Endothelial cell of umbilical vein (primary cell): ENCODE measurements around the gene MCF2. TPM values are rescaled to one million over a fixed set of nuclear protein-coding genes. Genes with fewer than 3 reads are reported as not detected.

ENCODE experiments used
- BruUV-seq: library from RNA; stranded (reverse); fragments of 400-500 nt; replicated peaks from 2 replicates; lab custom pipeline; 2021; lab: Mats Ljungman, UMichigan
- CTCF ChIA-PET: fragments of 300-600, 350-600 bp; sonication (Branson Sonifier 250); formaldehyde crosslinking; loops from one replicate; lab custom pipeline; 2021; ENCODE audit warnings: antibody characterized with exemption, inconsistent platforms; lab: Charles Lee
- POLR2A ChIA-PET: fragments of 300-600, 350-600 bp; sonication (Branson Sonifier 250); formaldehyde crosslinking; loops from one replicate; lab custom pipeline; 2021; ENCODE audit warnings: antibody characterized with exemption, inconsistent platforms; lab: Charles Lee
- DNase-seq: peaks from one replicate; pipeline ENCODE4 v3.0.0-alpha.2; 2011; ENCODE audit warnings: low read depth, low spot score
- FAIRE-seq: peaks from 2 replicates; lab custom pipeline; 2011; peaks lifted over from hg19 to GRCh38; lab: Jason Lieb, UNC
- H2AFZ ChIP-seq: 2 replicates; pipeline ENCODE4 v1.6.0; 2012; ENCODE audit warnings: low read depth, low read length, control low read depth, inconsistent platforms
- H3K27ac ChIP-seq: 2 replicates; pipeline ENCODE4 v1.5.1; 2011; ENCODE audit warnings: low read depth, mild to moderate bottlenecking, control low read depth, low read length, moderate library complexity; ENCODE audit not compliant: insufficient read depth
- H3K27me3 ChIP-seq, 2 experiments: 2 replicates each; pipeline versions ENCODE4 v1.6.0 to v1.6.1; 2011; ENCODE audit warnings: low read length in 2 of 2, mixed read lengths in 1 of 2; ENCODE audit not compliant: control insufficient read depth in 2 of 2, insufficient read depth in 2 of 2
- H3K36me3 ChIP-seq, 2 experiments: 2 replicates in 1 of 2; 3 replicates in 1 of 2; pipeline ENCODE4 v1.5.1; 2011; ENCODE audit warnings: low read length in 2 of 2, mild to moderate bottlenecking in 1 of 2, moderate library complexity in 1 of 2; ENCODE audit not compliant: control insufficient read depth in 2 of 2, insufficient read depth in 2 of 2; ENCODE audit errors: extremely low read depth in 1 of 2
- H3K4me1 ChIP-seq: 3 replicates; pipeline ENCODE4 v1.5.1; 2011; ENCODE audit warnings: mild to moderate bottlenecking, low read length; ENCODE audit not compliant: control insufficient read depth, insufficient read depth; ENCODE audit errors: extremely low read depth
- H3K4me2 ChIP-seq: 2 replicates; pipeline ENCODE4 v1.6.1; 2011; ENCODE audit warnings: low read length, control low read depth, mixed read lengths; ENCODE audit not compliant: insufficient read depth
- H3K4me3 ChIP-seq, 3 experiments: fragments of 200-600 bp in 1 of 3; sonication (generic), shearing (Covaris generic) in 1 of 3; replicated peaks in 1 of 3; 2 replicates each; pipeline ENCODE4 v1.5.1; 2011 to 2016; ENCODE audit warnings: control low read depth in 3 of 3, low read length in 3 of 3, mild to moderate bottlenecking in 2 of 3, inconsistent platforms in 1 of 3, low read depth in 1 of 3, moderate library complexity in 1 of 3; ENCODE audit not compliant: insufficient read depth in 1 of 3
- H3K79me2 ChIP-seq: 2 replicates; pipeline ENCODE4 v1.6.0; 2012; ENCODE audit warnings: low read length, inconsistent platforms; ENCODE audit not compliant: control insufficient read depth, insufficient read depth
- H3K9ac ChIP-seq: replicated peaks from 2 replicates; pipeline ENCODE3; 2011; ENCODE audit warnings: low read length, control low read depth; ENCODE audit not compliant: insufficient read depth; ENCODE audit errors: extremely low read depth
- H3K9me1 ChIP-seq: replicated peaks from 3 replicates; pipeline ENCODE4 v1.6.0; 2011; ENCODE audit warnings: mild to moderate bottlenecking, low read length; ENCODE audit not compliant: control insufficient read depth, insufficient read depth; ENCODE audit errors: extremely low read depth
- H3K9me3 ChIP-seq: replicated peaks from 2 replicates; pipeline ENCODE4 v1.5.1; 2012; ENCODE audit warnings: low read length, inconsistent platforms; ENCODE audit not compliant: control insufficient read depth, insufficient read depth
- H4K20me1 ChIP-seq: replicated peaks from 2 replicates; pipeline ENCODE3; 2011; ENCODE audit warnings: mild to moderate bottlenecking, low read length; ENCODE audit not compliant: control insufficient read depth, insufficient read depth; ENCODE audit errors: extremely low read depth
- EZH2 ChIP-seq: IDR thresholded peaks from 2 replicates; pipeline ENCODE4 v1.6.1; 2012; ENCODE audit warnings: borderline replicate concordance, low read depth, mild to moderate bottlenecking, moderate library complexity, low read length, inconsistent platforms; ENCODE audit not compliant: severe bottlenecking
- FOS ChIP-seq: IDR thresholded peaks from 2 replicates; pipeline ENCODE4 v1.6.1; 2011; ENCODE audit warnings: mild to moderate bottlenecking, low read length, moderate library complexity, borderline replicate concordance; ENCODE audit not compliant: insufficient read depth
- GATA2 ChIP-seq: IDR thresholded peaks from 2 replicates; pipeline ENCODE4 v1.7.0; 2011; ENCODE audit warnings: low read depth, mild to moderate bottlenecking, moderate library complexity, mixed read lengths, low read length; ENCODE audit not compliant: insufficient read length, insufficient read depth
- JUN ChIP-seq: IDR thresholded peaks from 2 replicates; pipeline ENCODE4 v1.6.1; 2011; ENCODE audit warnings: borderline replicate concordance, low read depth; ENCODE audit not compliant: insufficient read length, insufficient read depth
- MYC ChIP-seq: IDR thresholded peaks from one replicate; pipeline ENCODE4 v1.6.1; 2011; ENCODE audit warnings: mild to moderate bottlenecking, low read depth, low read length
- POLR2A ChIP-seq: IDR thresholded peaks from 2 replicates; pipeline ENCODE4 v1.6.1; 2012; ENCODE audit warnings: low read depth, mild to moderate bottlenecking, control low read depth, low read length
- dilution Hi-C: fragments of 300-500 bp; cut with MboI; formaldehyde crosslinking; loops from one replicate; pipeline ENCODE4 v1.15.0; 2019; ENCODE audit warnings: low sequenced_read_pairs; ENCODE audit not compliant: extremely low pct_ligation_motif_present
- intact Hi-C: fragments of 100-400 bp; cut with micrococcal nuclease; formaldehyde crosslinking; loops from one replicate; pipeline ENCODE4 v1.10.0; 2022
- polyA plus RNA-seq, 4 experiments: library from polyadenylated mRNA; depleted of rRNA in 3 of 4; stranded (reverse) in 3 of 4; unstranded in 1 of 4; fragments of >200 nt; gene quantifications; 2 replicates each; pipeline versions ENCODE4 v1.2.1 to v1.2.3, GENCODE V29; 2011 to 2012; ENCODE audit warnings: missing spikeins in 1 of 4
- total RNA-seq: library from RNA; stranded (reverse); gene quantifications from 2 replicates; pipeline ENCODE4 v1.2.3, GENCODE V29; 2021
- TF ChIP-seq, protein P1 (sequence below): IDR thresholded peaks from 2 replicates; pipeline ENCODE4 v1.6.1; 2011; ENCODE audit not compliant: insufficient read depth, insufficient read length
- TF ChIP-seq, protein P2 (sequence below), 2 donors: IDR thresholded peaks; 1 replicate in 1 of 2; 2 replicates in 1 of 2; pipeline ENCODE4 v1.5.1; 2011; ENCODE audit warnings: low read length in 2 of 2, mild to moderate bottlenecking in 2 of 2, moderate library complexity in 2 of 2, control low read depth in 1 of 2, inconsistent platforms in 1 of 2, low read depth in 1 of 2; ENCODE audit not compliant: insufficient read depth in 1 of 2; ENCODE audit errors: extremely low read depth in 1 of 2

MCF2 gene
- total and polyA plus RNA-seq, 2 donors (not counting 3 experiments of a cell fraction or from before 2014, with no cell fraction given), result 0.13 TPM; not detected in 1

DNA sequence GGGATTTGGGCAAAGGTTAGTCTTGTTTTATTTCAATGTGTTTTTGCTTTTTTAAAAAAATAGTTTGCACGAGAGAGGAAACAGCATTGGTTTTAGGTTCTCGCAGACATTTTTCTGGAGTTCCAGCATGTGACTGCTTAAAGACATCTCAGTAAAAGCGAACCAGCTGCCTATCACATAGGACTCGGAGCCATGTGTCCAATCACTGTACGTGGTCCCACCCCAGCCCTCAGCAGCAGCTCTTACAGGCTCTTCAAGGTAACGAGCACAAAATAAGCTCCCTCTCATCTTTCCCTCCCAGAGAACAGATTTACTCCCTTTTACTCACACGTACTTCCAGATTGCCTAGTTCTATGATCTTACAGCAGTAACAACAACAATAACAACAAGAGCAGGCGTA lies 68.7 kb downstream of the MCF2 start:
- ChIA-PET CTCF (no interaction called here), POLR2A (no interaction called here)
- H2AFZ ChIP-seq, result no peak overlapping the region
- no peaks in the 10 kb centered on the region for H3K36me3 ChIP-seq
- H3K27me3 ChIP-seq, result no peaks in the 10 kb centered on the region
- H3K79me2 ChIP-seq, result no peaks in the 10 kb centered on the region
- no peak for DNase-seq
- H3K4me1 ChIP-seq, result no peaks in the 10 kb centered on the region
- H3K9me1 ChIP-seq, result no peaks in the 10 kb centered on the region
- no peaks in the 10 kb centered on the region for H3K9me3 ChIP-seq
- no peak for FAIRE-seq
- no peak for TF ChIP-seq EZH2
- no peak for TF ChIP-seq MYC
- no peak for TF ChIP-seq POLR2A
- no peak for TF ChIP-seq GATA2
- TF ChIP-seq FOS, result no peak
- TF ChIP-seq JUN, result no peak
- TF ChIP-seq, protein P1, sequence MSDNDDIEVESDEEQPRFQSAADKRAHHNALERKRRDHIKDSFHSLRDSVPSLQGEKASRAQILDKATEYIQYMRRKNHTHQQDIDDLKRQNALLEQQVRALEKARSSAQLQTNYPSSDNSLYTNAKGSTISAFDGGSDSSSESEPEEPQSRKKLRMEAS, result no peak
- TF ChIP-seq, protein P2, sequence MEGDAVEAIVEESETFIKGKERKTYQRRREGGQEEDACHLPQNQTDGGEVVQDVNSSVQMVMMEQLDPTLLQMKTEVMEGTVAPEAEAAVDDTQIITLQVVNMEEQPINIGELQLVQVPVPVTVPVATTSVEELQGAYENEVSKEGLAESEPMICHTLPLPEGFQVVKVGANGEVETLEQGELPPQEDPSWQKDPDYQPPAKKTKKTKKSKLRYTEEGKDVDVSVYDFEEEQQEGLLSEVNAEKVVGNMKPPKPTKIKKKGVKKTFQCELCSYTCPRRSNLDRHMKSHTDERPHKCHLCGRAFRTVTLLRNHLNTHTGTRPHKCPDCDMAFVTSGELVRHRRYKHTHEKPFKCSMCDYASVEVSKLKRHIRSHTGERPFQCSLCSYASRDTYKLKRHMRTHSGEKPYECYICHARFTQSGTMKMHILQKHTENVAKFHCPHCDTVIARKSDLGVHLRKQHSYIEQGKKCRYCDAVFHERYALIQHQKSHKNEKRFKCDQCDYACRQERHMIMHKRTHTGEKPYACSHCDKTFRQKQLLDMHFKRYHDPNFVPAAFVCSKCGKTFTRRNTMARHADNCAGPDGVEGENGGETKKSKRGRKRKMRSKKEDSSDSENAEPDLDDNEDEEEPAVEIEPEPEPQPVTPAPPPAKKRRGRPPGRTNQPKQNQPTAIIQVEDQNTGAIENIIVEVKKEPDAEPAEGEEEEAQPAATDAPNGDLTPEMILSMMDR (IDR thresholded peaks at IDR 0.05; ENCODE audit: extremely low read depth in 1 of 2, insufficient read depth in 1 of 2, low read depth in 1 of 2, low read length in 2 of 2), result no peak
- H3K4me3 ChIP-seq, result no peak overlapping the region
- dilution Hi-C loops (no loop called here), intact Hi-C loops (no loop called here)
- H3K4me2 ChIP-seq, result no peak overlapping the region
- BruUV-seq, result no TSS peak
- no peak overlapping the region for H3K27ac ChIP-seq
- no peaks in the 10 kb centered on the region for H4K20me1 ChIP-seq
- no peak overlapping the region for H3K9ac ChIP-seq
